ENCODE results near the gene CRIP2.

The CRIP2 gene

DNA sequence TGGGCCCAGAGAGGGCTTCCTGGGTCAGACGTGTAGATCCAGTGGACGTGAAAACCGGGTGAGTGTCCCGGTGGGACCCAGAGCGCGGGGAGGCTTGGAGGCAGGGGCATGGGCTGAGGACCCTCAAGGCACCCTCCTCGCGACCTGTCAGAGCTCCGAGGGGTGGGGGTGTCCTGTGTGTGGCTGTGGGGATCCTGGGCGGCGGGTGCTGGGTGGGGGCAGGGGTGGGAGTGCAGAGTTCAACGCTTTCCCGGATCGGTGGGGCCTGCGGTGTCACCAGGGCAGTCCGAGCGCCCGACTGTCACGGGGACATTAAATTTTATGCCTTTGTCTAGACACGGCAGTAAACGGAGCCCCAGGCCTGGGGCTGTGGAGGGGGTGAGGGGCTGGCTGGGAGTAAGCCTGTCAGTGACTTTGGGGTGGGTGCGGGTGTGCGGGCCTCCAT, 52.8 kb downstream of the CRIP2 start:
- no peak for TF ChIP-seq CTCF (IDR thresholded peaks at IDR 0.05; ENCODE audit: extremely low read depth, insufficient read depth, missing control alignments)
- no peak for DNase-seq (ENCODE audit: low spot score)
- in situ Hi-C loops (cut with MboI; ENCODE audit: low pct_unique_long_range_greater_than_20kb, low sequenced_read_pairs, unreplicated experiment): no loop called here

DNA sequence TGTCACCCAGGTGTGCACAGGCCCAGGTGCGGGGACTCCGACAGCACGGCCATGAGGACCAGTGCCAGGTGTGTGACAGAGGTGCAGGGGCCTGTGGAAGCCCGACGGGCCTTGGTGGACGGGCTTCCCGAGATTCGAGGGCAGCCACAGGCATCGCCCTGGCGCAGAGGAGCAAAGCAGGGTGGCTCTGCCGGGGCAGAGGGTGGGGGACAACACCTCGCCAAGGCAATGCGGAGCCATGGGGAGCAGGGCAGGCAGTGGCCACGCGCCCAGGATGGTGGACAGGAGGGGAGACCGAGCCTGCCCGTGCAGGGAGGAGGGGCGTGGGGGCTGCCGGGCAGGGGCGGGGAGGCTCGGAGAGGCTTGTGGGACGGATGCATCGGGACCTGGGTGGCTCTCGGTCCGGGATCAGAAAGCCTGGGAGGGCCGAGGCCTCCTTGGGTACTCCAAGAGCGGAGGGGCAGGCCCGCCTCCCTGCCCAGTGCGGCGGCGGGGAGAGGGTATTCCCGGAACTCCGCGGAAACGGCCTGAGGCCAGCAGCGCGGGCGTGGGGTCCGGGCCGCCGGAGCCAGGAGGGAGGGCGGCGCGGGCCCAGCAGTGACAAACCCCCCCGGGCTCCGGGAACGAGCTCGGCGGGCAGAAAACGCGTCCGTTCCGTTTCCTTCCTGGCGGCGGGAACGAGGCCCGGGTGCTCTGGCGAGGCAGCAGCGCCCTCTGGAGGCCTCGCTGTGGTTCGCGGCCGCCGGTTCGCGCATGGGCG, 53.4 kb downstream of the CRIP2 start:
- DNase-seq (ENCODE audit: low spot score): peak; percentile 97
- in situ Hi-C loops (cut with MboI; ENCODE audit: low pct_unique_long_range_greater_than_20kb, low sequenced_read_pairs, unreplicated experiment): no loop called here
- peak; percentile 99 for TF ChIP-seq CTCF (IDR thresholded peaks at IDR 0.05; ENCODE audit: extremely low read depth, insufficient read depth, missing control alignments)

DNA sequence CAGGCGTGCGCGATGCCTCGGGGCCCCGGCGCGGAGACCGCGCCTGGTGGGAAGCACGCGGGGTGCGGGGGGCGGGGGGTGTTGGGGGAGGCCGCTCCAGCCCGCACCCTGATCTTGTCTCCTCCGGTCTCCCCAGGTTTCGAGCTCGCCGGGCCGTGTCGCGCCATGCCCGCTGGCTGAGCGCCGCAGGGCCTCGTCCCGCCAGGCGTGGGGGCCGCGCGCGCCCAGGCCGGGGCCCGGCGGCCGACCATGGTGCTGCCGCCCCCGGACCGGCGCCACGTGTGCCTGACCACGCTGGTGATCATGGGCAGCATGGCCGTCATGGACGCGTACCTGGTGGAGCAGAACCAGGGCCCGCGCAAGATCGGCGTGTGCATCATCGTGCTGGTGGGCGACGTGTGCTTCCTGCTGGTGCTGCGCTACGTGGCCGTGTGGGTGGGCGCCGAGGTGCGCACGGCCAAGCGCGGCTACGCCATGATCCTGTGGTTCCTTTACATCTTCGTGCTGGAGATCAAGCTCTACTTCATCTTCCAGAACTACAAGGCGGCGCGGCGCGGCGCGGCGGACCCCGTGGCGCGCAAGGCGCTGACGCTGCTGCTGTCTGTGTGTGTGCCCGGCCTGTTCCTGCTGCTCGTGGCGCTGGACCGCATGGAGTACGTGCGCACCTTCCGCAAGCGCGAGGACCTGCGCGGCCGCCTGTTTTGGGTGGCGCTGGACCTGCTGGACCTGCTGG, 54.1 kb downstream of the CRIP2 start:
- in situ Hi-C loops (cut with MboI; ENCODE audit: low pct_unique_long_range_greater_than_20kb, low sequenced_read_pairs, unreplicated experiment): no loop called here
- TF ChIP-seq CTCF (IDR thresholded peaks at IDR 0.05; ENCODE audit: extremely low read depth, insufficient read depth, missing control alignments): no peak
- DNase-seq (ENCODE audit: low spot score): peak; percentile 56

GRCh38 chr14:105529319-105529568, 54.6 kb downstream of the CRIP2 start:
- no peak for TF ChIP-seq CTCF (IDR thresholded peaks at IDR 0.05; ENCODE audit: extremely low read depth, insufficient read depth, missing control alignments)
- no peak for DNase-seq (ENCODE audit: low spot score)
- in situ Hi-C loops (cut with MboI; ENCODE audit: low pct_unique_long_range_greater_than_20kb, low sequenced_read_pairs, unreplicated experiment): no loop called here

All from GM13977 (cell line).